HL-60 (cell line): Measurements from ENCODE around the gene WNT8A.

Experiments
- CTCF ChIP-seq: IDR thresholded peaks from one replicate; pipeline ENCODE4 v1.5.1; 2011; ENCODE audit warnings: low read length, control low read depth, inconsistent platforms; ENCODE audit not compliant: insufficient read depth
- REST ChIP-seq: IDR thresholded peaks from 2 replicates; pipeline ENCODE4 v1.6.1; 2012; ENCODE audit warnings: low read depth; ENCODE audit not compliant: insufficient replicate concordance

- TF ChIP-seq CTCF (no peak), REST (no peak)
Measured at GRCh38 chr5:138067945-138068344, 15.9 kb upstream of the WNT8A start.
